Muscle of arm (tissue), 12 donors: ENCODE measurements around the gene DPP3. TPM values are rescaled to one million over a fixed set of nuclear protein-coding genes. Genes with fewer than 3 reads are reported as not detected.

Experiments used
- DNase-seq: peaks from one replicate; pipeline ENCODE4 v3.0.0-alpha.2; 2013
- polyA plus RNA-seq, 12 donors: library from polyadenylated mRNA; unstranded; fragments of 120-200 nt; gene quantifications; one replicate each; pipeline ENCODE4 v1.2.1, GENCODE V29; 2013; ENCODE audit not compliant: insufficient read length in 12 of 12

Gene DPP3
- polyA plus RNA-seq, 12 donors, result 15.5 to 45.8 (median 21.7) TPM; not detected in 1

GRCh38 chr11:66477263-66478201 is 2.7 kb upstream of the DPP3 start:
- DNase-seq, result no peak

GRCh38 chr11:66478729-66479393 is 1.4 kb upstream of the DPP3 start:
- DNase-seq, result no peak

GRCh38 chr11:66479394-66480116 is 679 bp upstream of the DPP3 start:
- DNase-seq, result peak; percentile 35

- DNase-seq, result no peak
Measured at GRCh38 chr11:66484806-66485380, 4.7 kb downstream of the DPP3 start.

GRCh38 chr11:66488957-66489356 is 8.7 kb downstream of the DPP3 start:
- DNase-seq, result no peak

GRCh38 chr11:66489636-66490035 is 9.4 kb downstream of the DPP3 start:
- no peak for DNase-seq

- no peak for DNase-seq
Measured at GRCh38 chr11:66491315-66491935, 11.2 kb downstream of the DPP3 start.

- no peak for DNase-seq
Measured at GRCh38 chr11:66492161-66492865, 12.1 kb downstream of the DPP3 start.

GRCh38 chr11:66493130-66493529 is 12.9 kb downstream of the DPP3 start:
- DNase-seq, result no peak

- DNase-seq, result no peak
Measured at GRCh38 chr11:66494458-66494857, 14.2 kb downstream of the DPP3 start.

GRCh38 chr11:66494935-66495334 is 14.7 kb downstream of the DPP3 start:
- DNase-seq, result no peak

GRCh38 chr11:66495401-66495854 is 15.2 kb downstream of the DPP3 start:
- no peak for DNase-seq

GRCh38 chr11:66497206-66497605 is 17.0 kb downstream of the DPP3 start:
- no peak for DNase-seq

GRCh38 chr11:66498506-66498905 is 18.3 kb downstream of the DPP3 start:
- DNase-seq, result no peak

- DNase-seq, result no peak
Measured at GRCh38 chr11:66505276-66505816, 25.1 kb downstream of the DPP3 start.

- DNase-seq, result peak; percentile 5
Measured at GRCh38 chr11:66509131-66509561, 28.9 kb downstream of the DPP3 start.

GRCh38 chr11:66510271-66510989 is 30.2 kb downstream of the DPP3 start, which contains the start of gene BBS1:
BBS1 (plus strand) TSS chr11:66510635; CDS start chr11:66510660, 25 bp downstream.
- peak; percentile 90 for DNase-seq

GRCh38 chr11:66510990-66511339 is 30.7 kb downstream of the DPP3 start:
- DNase-seq, result no peak

GRCh38 chr11:66523611-66524010 is 43.4 kb downstream of the DPP3 start:
- no peak for DNase-seq
